Right atrium auricular region (tissue), 2 donors: ENCODE data around the gene SETD6. TPM values are rescaled to one million over a fixed set of nuclear protein-coding genes. Genes with fewer than 3 reads are reported as not detected.
A peak's percentile ranks its signal among the peaks of the same experiment; 100 is the strongest.

Experiments used
- DNase-seq: peaks from one replicate; pipeline ENCODE4 v3.0.0-alpha.2; 2019; ENCODE audit warnings: low spot score
- H3K27ac ChIP-seq, 2 donors: fragments of 200-600 bp; sonication (generic); 1 replicate in 1 of 2; 2 replicates in 1 of 2; pipeline ENCODE4 v1.5.1; 2016 to 2019
- H3K27me3 ChIP-seq, 2 donors: fragments of 200-600 bp; sonication (generic); one replicate each; pipeline versions ENCODE4 v1.5.1 to v1.6.0; 2017 to 2019
- H3K36me3 ChIP-seq: fragments of 200-600 bp; sonication (generic); one replicate; pipeline ENCODE4 v1.5.1; 2016
- H3K4me1 ChIP-seq, 2 donors: fragments of 200-600 bp; sonication (generic); one replicate each; pipeline versions ENCODE4 v1.5.1 to v1.6.0; 2017 to 2019
- H3K4me3 ChIP-seq, 2 donors: fragments of 200-600 bp; sonication (generic); 1 replicate in 1 of 2; 2 replicates in 1 of 2; pipeline ENCODE4 v1.5.1; 2017 to 2019; ENCODE audit warnings: mild to moderate bottlenecking in 1 of 2, moderate library complexity in 1 of 2
- H3K9me3 ChIP-seq, 2 donors: fragments of 200-600 bp; sonication (generic); one replicate each; pipeline ENCODE4 v1.5.1; 2019
- CTCF ChIP-seq, 2 donors: fragments of 200-600 bp; sonication (generic); IDR thresholded peaks; one replicate each; pipeline ENCODE4 v1.5.1; 2019; ENCODE audit warnings: antibody characterized with exemption in 2 of 2
- total RNA-seq, 2 donors: library from RNA; depleted of rRNA; stranded (reverse); fragments of >200 nt; gene quantifications; one replicate each; pipeline ENCODE4 v1.1.0, GENCODE V29; 2016

SETD6 gene
- total RNA-seq, 2 donors from 2014 or later: 11.9 to 12.9 TPM

GRCh38 chr16:58495521-58496331 lies 19.6 kb upstream of the SETD6 start:
- Histone ChIP-seq H3K27me3 (no peaks in the 10 kb centered on the region), H3K4me1 (peaks cover 0 to 28% of the 10 kb centered on the region in 2 donors), H3K9me3 (no peaks in the 10 kb centered on the region), H3K4me3 (peak overlapping the region in 1 of 2 donors; percentile 31), H3K36me3 (no peaks in the 10 kb centered on the region), H3K27ac (peak overlapping the region; percentile 78 to 82)
- no peak for TF ChIP-seq CTCF (IDR thresholded peaks at IDR 0.05)
- DNase-seq: no peak

GRCh38 chr16:58497468-58497867 lies 17.8 kb upstream of the SETD6 start:
- peaks cover 0 to 39% of the 10 kb centered on the region in 2 donors for H3K4me1 ChIP-seq
- H3K4me3 ChIP-seq: no peak overlapping the region
- no peak overlapping the region for H3K27ac ChIP-seq

GRCh38 chr16:58497935-58498334 lies 17.4 kb upstream of the SETD6 start:
- TF ChIP-seq CTCF (IDR thresholded peaks at IDR 0.05): no peak
- Histone ChIP-seq H3K4me1 (peaks cover 0 to 39% of the 10 kb centered on the region in 2 donors), H3K9me3 (no peaks in the 10 kb centered on the region), H3K36me3 (no peaks in the 10 kb centered on the region), H3K4me3 (no peak overlapping the region), H3K27ac (no peak overlapping the region), H3K27me3 (no peaks in the 10 kb centered on the region)
- no peak for DNase-seq

More at GRCh38 chr16:58497468-58497867, 17.8 kb upstream of the SETD6 start:
- H3K9me3 ChIP-seq: no peaks in the 10 kb centered on the region
- DNase-seq: no peak
- H3K27me3 ChIP-seq: no peaks in the 10 kb centered on the region
- no peaks in the 10 kb centered on the region for H3K36me3 ChIP-seq
- no peak for TF ChIP-seq CTCF (IDR thresholded peaks at IDR 0.05)

- TF ChIP-seq CTCF (IDR thresholded peaks at IDR 0.05): no peak
- Histone ChIP-seq H3K9me3 (no peaks in the 10 kb centered on the region), H3K4me1 (peaks cover 0 to 39% of the 10 kb centered on the region in 2 donors), H3K36me3 (no peaks in the 10 kb centered on the region), H3K27ac (no peak overlapping the region), H3K4me3 (no peak overlapping the region), H3K27me3 (no peaks in the 10 kb centered on the region)
- DNase-seq: no peak
Measured at GRCh38 chr16:58498341-58499091, 16.8 kb upstream of the SETD6 start.

GRCh38 chr16:58499092-58499511 lies 16.2 kb upstream of the SETD6 start:
- Histone ChIP-seq H3K27ac (no peak overlapping the region), H3K36me3 (peaks cover 3% of the 10 kb centered on the region), H3K4me3 (no peak overlapping the region), H3K9me3 (no peaks in the 10 kb centered on the region), H3K4me1 (peaks cover 0 to 39% of the 10 kb centered on the region in 2 donors), H3K27me3 (no peaks in the 10 kb centered on the region)
- TF ChIP-seq CTCF (IDR thresholded peaks at IDR 0.05): no peak
- no peak for DNase-seq
